ENCODE measurements around the gene EPN2.
"Not testable (repeated sequence)": the region's sequence is repeated elsewhere in the genome, so short reads cannot be mapped to it uniquely, and the experiment has no call there.

The EPN2 gene

DNA sequence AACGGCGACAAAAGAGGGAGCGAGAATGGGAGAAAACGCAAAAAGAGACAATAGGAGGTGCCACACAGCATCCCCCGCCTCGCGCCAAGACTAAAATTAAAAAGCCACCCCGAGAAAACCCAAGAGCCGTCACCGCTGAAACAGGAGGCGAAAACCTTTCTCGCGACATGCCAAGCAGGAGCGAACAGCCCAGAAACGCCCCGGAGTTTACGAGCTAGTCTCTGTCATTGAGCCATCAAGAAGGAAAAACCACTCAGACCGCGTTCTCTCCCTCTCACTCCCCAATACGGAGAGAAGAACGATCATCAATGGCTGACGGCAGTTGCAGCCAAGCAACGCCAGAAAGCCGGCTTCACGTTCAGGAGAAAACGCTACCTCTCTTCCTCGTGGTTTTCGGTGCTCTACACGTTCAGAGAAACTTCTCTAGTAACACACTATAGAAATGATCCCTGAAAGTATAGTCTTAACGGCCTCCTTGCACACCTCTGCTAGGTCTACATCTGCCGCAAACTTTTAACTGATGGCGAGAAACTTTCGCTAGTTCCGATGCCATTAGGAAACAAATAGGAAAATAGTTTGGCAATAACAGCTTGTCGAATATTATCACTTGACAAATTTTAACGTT, 47.3 kb upstream of the EPN2 start:
- H3K4me2 ChIP-seq (ENCODE audit: insufficient read depth, low read length, poor library complexity, severe bottlenecking); H2BK5ac ChIP-seq (ENCODE audit: low read length); H3K27ac ChIP-seq (replicated peaks; ENCODE audit: low read length); H3K36me3 ChIP-seq (replicated peaks in 1 of 2; ENCODE audit: control insufficient read depth in 2 of 2, insufficient read depth in 2 of 2, low read length in 2 of 2); H3K14ac ChIP-seq (ENCODE audit: low read length); H2BK120ac ChIP-seq (ENCODE audit: low read depth, low read length); H3K9me3 ChIP-seq (replicated peaks in 1 of 2; ENCODE audit: control insufficient read depth in 2 of 2, insufficient read depth in 1 of 2, low read depth in 1 of 2, low read length in 2 of 2); H4K8ac ChIP-seq (ENCODE audit: low read depth, low read length); H3K79me1 ChIP-seq (ENCODE audit: low read depth, low read length); H3K23ac ChIP-seq (ENCODE audit: low read depth, low read length, poor library complexity); H3K4me1 ChIP-seq (ENCODE audit: control insufficient read depth in 2 of 2, insufficient read depth in 1 of 2, low read depth in 1 of 2, low read length in 2 of 2); H3K9ac ChIP-seq (ENCODE audit: low read depth, low read length, poor library complexity); H3K4me3 ChIP-seq (ENCODE audit: low read length in 2 of 2); DNase-seq (ENCODE audit: low spot score); H2BK15ac ChIP-seq (ENCODE audit: low read length); H3K18ac ChIP-seq (ENCODE audit: low read length); H3K4ac ChIP-seq (ENCODE audit: low read length); H3K27me3 ChIP-seq (ENCODE audit: control insufficient read depth in 3 of 3, insufficient read depth in 3 of 3, low read depth in 1 of 3, low read length in 3 of 3); H2BK12ac ChIP-seq (ENCODE audit: low read length); H2AK5ac ChIP-seq (ENCODE audit: low read depth, low read length); H2AFZ ChIP-seq (ENCODE audit: low read length); H4K91ac ChIP-seq (ENCODE audit: low read depth, low read length, poor library complexity): not testable (repeated sequence)
- no CpG with 5 or more reads among the region's 36 CpGs for WGBS, 2 donors (ENCODE audit: extremely low coverage in 2 of 2, insufficient read length in 2 of 2, insufficient replicate concordance in 1 of 2)

DNA sequence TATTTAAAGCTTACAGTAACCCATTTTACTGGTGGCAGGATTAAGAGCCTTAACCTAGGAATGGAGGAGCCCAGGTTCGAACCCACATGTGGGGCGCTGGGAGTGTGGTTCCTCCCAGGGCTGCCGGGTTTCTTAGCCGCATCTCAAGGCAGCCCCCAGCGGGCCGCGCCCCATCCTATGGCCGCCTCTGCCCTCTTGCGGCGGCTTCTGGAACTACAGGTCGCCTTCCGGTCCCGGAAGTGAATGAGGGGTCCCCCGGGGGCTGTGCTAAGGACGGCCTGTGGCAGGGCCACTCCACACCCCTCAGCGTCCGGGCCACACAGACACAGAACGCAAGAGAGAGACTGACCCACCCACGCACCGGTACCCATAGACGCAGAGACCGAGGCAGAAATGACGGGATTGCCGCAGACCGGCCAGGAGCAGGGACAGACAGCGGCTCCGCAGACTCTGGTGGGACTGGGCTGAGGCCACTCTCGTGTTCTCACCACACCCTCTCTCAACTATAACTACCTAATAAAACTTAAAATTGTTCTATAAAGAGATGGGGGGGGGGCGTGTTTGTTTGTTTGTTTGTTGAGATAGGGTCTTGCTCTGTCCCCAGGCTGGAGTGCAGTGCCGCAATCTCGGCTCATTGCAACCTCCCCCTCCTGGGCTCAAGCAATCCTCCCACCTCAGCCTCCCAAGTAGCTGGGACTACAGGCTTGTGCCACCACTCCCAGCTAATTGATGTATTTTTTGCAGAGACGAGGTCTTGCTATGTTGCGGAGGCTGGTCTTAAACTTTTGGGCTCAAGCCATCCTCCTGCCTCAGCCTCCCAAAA, 40.6 kb upstream of the EPN2 start:
- H3K4me2 ChIP-seq (ENCODE audit: insufficient read depth, low read length, poor library complexity, severe bottlenecking), result peak overlapping the region; percentile 11
- not testable (repeated sequence) for H3K79me1 ChIP-seq (ENCODE audit: low read depth, low read length); H2AFZ ChIP-seq (ENCODE audit: low read length); H3K23ac ChIP-seq (ENCODE audit: low read depth, low read length, poor library complexity); H2BK15ac ChIP-seq (ENCODE audit: low read length); H2BK5ac ChIP-seq (ENCODE audit: low read length); H2AK5ac ChIP-seq (ENCODE audit: low read depth, low read length); H3K36me3 ChIP-seq (replicated peaks in 1 of 2; ENCODE audit: control insufficient read depth in 2 of 2, insufficient read depth in 2 of 2, low read length in 2 of 2); H2BK12ac ChIP-seq (ENCODE audit: low read length); H3K4me1 ChIP-seq (ENCODE audit: control insufficient read depth in 2 of 2, insufficient read depth in 1 of 2, low read depth in 1 of 2, low read length in 2 of 2); DNase-seq (ENCODE audit: low spot score); H4K8ac ChIP-seq (ENCODE audit: low read depth, low read length); H3K14ac ChIP-seq (ENCODE audit: low read length); H3K27ac ChIP-seq (replicated peaks; ENCODE audit: low read length); H3K18ac ChIP-seq (ENCODE audit: low read length); H4K91ac ChIP-seq (ENCODE audit: low read depth, low read length, poor library complexity); H3K27me3 ChIP-seq (ENCODE audit: control insufficient read depth in 3 of 3, insufficient read depth in 3 of 3, low read depth in 1 of 3, low read length in 3 of 3); H3K9ac ChIP-seq (ENCODE audit: low read depth, low read length, poor library complexity); H2BK120ac ChIP-seq (ENCODE audit: low read depth, low read length); H3K4ac ChIP-seq (ENCODE audit: low read length); H3K9me3 ChIP-seq (replicated peaks in 1 of 2; ENCODE audit: control insufficient read depth in 2 of 2, insufficient read depth in 1 of 2, low read depth in 1 of 2, low read length in 2 of 2)
- H3K4me3 ChIP-seq (ENCODE audit: low read length in 2 of 2), result peak overlapping the region in 1 of 2 donors; percentile 41
- WGBS, 2 donors (ENCODE audit: extremely low coverage in 2 of 2, insufficient read length in 2 of 2, insufficient replicate concordance in 1 of 2), result no CpG with 5 or more reads among the region's 33 CpGs

DNA sequence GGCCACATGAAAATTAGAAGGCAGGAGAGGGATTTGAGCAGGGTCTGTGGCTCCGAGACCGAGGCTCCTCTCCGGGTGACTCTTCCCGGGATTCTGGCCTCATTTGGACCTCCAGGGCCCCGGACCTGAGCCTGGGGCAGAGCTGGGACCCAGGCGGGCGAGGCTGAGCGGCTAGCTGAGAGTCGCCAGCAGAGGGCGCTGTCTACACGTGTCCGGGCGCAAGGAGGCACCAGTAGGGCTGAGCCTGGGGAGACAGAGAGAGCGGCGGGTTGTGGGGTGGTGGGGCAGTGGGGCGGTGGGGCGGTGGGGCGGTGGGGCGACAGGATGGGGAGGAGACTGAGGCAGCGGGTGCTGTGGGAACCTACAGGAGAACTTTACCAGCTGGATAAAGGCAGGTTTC, 34.7 kb upstream of the EPN2 start:
- not testable (repeated sequence) for H3K18ac ChIP-seq (ENCODE audit: low read length); H3K27me3 ChIP-seq (ENCODE audit: control insufficient read depth in 3 of 3, insufficient read depth in 3 of 3, low read depth in 1 of 3, low read length in 3 of 3); H3K36me3 ChIP-seq (replicated peaks in 1 of 2; ENCODE audit: control insufficient read depth in 2 of 2, insufficient read depth in 2 of 2, low read length in 2 of 2); H3K4me3 ChIP-seq (ENCODE audit: low read length in 2 of 2); H3K23ac ChIP-seq (ENCODE audit: low read depth, low read length, poor library complexity); H3K14ac ChIP-seq (ENCODE audit: low read length); H3K9me3 ChIP-seq (replicated peaks in 1 of 2; ENCODE audit: control insufficient read depth in 2 of 2, insufficient read depth in 1 of 2, low read depth in 1 of 2, low read length in 2 of 2); H3K4me2 ChIP-seq (ENCODE audit: insufficient read depth, low read length, poor library complexity, severe bottlenecking); H4K91ac ChIP-seq (ENCODE audit: low read depth, low read length, poor library complexity); H2BK15ac ChIP-seq (ENCODE audit: low read length); H3K9ac ChIP-seq (ENCODE audit: low read depth, low read length, poor library complexity); H3K4me1 ChIP-seq (ENCODE audit: control insufficient read depth in 2 of 2, insufficient read depth in 1 of 2, low read depth in 1 of 2, low read length in 2 of 2); DNase-seq (ENCODE audit: low spot score); H2AK5ac ChIP-seq (ENCODE audit: low read depth, low read length); H2BK12ac ChIP-seq (ENCODE audit: low read length); H4K8ac ChIP-seq (ENCODE audit: low read depth, low read length); H3K79me1 ChIP-seq (ENCODE audit: low read depth, low read length); H2AFZ ChIP-seq (ENCODE audit: low read length); H2BK120ac ChIP-seq (ENCODE audit: low read depth, low read length); H2BK5ac ChIP-seq (ENCODE audit: low read length); H3K27ac ChIP-seq (replicated peaks; ENCODE audit: low read length); H3K4ac ChIP-seq (ENCODE audit: low read length)
- WGBS, 2 donors (ENCODE audit: extremely low coverage in 2 of 2, insufficient read length in 2 of 2, insufficient replicate concordance in 1 of 2), result no CpG with 5 or more reads among the region's 20 CpGs

GRCh38 chr17:19203429-19203828, 33.7 kb upstream of the EPN2 start:
- H3K18ac ChIP-seq (ENCODE audit: low read length); H2BK12ac ChIP-seq (ENCODE audit: low read length); H3K4ac ChIP-seq (ENCODE audit: low read length); H3K27me3 ChIP-seq (ENCODE audit: control insufficient read depth in 3 of 3, insufficient read depth in 3 of 3, low read depth in 1 of 3, low read length in 3 of 3); H3K79me1 ChIP-seq (ENCODE audit: low read depth, low read length); H2AFZ ChIP-seq (ENCODE audit: low read length); H3K4me3 ChIP-seq (ENCODE audit: low read length in 2 of 2); H2AK5ac ChIP-seq (ENCODE audit: low read depth, low read length); H3K27ac ChIP-seq (replicated peaks; ENCODE audit: low read length); H2BK5ac ChIP-seq (ENCODE audit: low read length); H3K23ac ChIP-seq (ENCODE audit: low read depth, low read length, poor library complexity); H3K4me2 ChIP-seq (ENCODE audit: insufficient read depth, low read length, poor library complexity, severe bottlenecking); H3K4me1 ChIP-seq (ENCODE audit: control insufficient read depth in 2 of 2, insufficient read depth in 1 of 2, low read depth in 1 of 2, low read length in 2 of 2); H2BK120ac ChIP-seq (ENCODE audit: low read depth, low read length); H3K9ac ChIP-seq (ENCODE audit: low read depth, low read length, poor library complexity); H4K8ac ChIP-seq (ENCODE audit: low read depth, low read length); H3K14ac ChIP-seq (ENCODE audit: low read length); H2BK15ac ChIP-seq (ENCODE audit: low read length); H3K9me3 ChIP-seq (replicated peaks in 1 of 2; ENCODE audit: control insufficient read depth in 2 of 2, insufficient read depth in 1 of 2, low read depth in 1 of 2, low read length in 2 of 2); H3K36me3 ChIP-seq (replicated peaks in 1 of 2; ENCODE audit: control insufficient read depth in 2 of 2, insufficient read depth in 2 of 2, low read length in 2 of 2); DNase-seq (ENCODE audit: low spot score); H4K91ac ChIP-seq (ENCODE audit: low read depth, low read length, poor library complexity): not testable (repeated sequence)
- WGBS, 2 donors (ENCODE audit: extremely low coverage in 2 of 2, insufficient read length in 2 of 2, insufficient replicate concordance in 1 of 2), result no CpG with 5 or more reads among the region's 3 CpGs

Data from neuronal stem cell (in vitro differentiated cells).